ENCODE results near the gene ARHGEF9. TPM values are rescaled to one million over a fixed set of nuclear protein-coding genes. Genes with fewer than 3 reads are reported as not detected.

The ARHGEF9 gene
- polyA plus RNA-seq, 1 donor (not counting 4 experiments of a cell fraction or from before 2014, with no cell fraction given): 16.0 TPM

DNA sequence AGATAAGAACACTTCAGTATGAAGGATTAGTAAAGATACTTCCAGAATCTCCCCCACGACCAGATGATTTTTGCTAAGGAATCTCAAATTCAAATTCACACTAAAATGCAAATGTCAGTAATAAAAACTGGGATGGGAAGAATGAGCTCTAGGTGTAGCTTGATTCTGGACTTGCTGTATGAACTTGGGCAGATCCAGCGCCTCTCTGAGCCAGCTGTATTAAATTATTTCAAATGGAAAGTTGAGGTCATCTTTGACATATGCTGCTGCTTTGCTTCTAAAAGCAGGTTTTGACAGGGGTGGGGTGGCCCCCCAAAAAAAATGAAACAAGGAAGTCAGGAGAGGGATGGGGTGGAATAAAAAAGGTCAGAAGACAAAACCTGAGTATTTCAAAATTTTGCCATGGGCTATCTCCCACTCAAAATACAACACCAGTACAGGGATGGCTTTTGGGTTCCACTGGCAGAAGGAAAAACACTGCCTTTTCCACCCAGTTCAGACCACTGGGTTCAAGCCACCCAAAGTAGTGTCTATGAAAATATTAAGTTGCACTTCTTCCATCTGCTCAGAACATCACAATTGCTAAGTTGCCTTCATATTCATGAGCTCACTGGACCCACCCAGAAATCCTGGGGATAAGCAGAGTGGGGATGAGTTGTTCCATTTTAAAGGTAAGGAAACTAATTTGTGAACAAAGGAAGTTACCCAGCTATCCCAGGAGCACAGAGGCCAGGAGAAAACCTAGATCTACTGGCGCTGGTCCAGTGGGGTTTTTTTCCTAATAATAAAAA, 47.7 kb downstream of the ARHGEF9 start:
- H3K4me3 ChIP-seq (ENCODE audit: control insufficient read depth in 2 of 3, extremely low read depth in 1 of 3, insufficient read depth in 2 of 3, low read depth in 1 of 3, low read length in 3 of 3): no peak overlapping the region
- no peaks in the 10 kb centered on the region for H3K79me2 ChIP-seq (ENCODE audit: control insufficient read depth, insufficient read depth, low read length)
- DNase-seq (ENCODE audit: low read depth, low spot score) (no peak), FAIRE-seq (no peak)
- H3K4me1 ChIP-seq (ENCODE audit: control insufficient read depth, extremely low read depth, insufficient read depth, low read length): no peaks in the 10 kb centered on the region
- H3K36me3 ChIP-seq (ENCODE audit: control insufficient read depth in 2 of 2, extremely low read depth in 1 of 2, insufficient read depth in 2 of 2, low read length in 2 of 2): no peaks in the 10 kb centered on the region
- H3K27ac ChIP-seq (ENCODE audit: control insufficient read depth, insufficient read depth, low read length): no peak overlapping the region
- H3K27me3 ChIP-seq (ENCODE audit: control insufficient read depth, extremely low read depth, insufficient read depth, low read length): no peaks in the 10 kb centered on the region
- H3K9me3 ChIP-seq (ENCODE audit: control insufficient read depth, low read depth, low read length): no peaks in the 10 kb centered on the region
- no peaks in the 10 kb centered on the region for H4K20me1 ChIP-seq (ENCODE audit: control insufficient read depth, extremely low read depth, insufficient read depth, low read length)
- dilution Hi-C loops (cut with MboI; ENCODE audit: extremely low pct_ligation_motif_present, low sequenced_read_pairs): no loop called here
- no peaks in the 10 kb centered on the region for H3K9me1 ChIP-seq (ENCODE audit: control insufficient read depth, extremely low read depth, insufficient read depth, low read length)
- H3K9ac ChIP-seq (ENCODE audit: control insufficient read depth, extremely low read depth, insufficient read depth, low read length): no peak overlapping the region
- TF ChIP-seq EZH2 (IDR thresholded peaks at IDR 0.05; ENCODE audit: low read length): no peak
- TF ChIP-seq, protein P1, sequence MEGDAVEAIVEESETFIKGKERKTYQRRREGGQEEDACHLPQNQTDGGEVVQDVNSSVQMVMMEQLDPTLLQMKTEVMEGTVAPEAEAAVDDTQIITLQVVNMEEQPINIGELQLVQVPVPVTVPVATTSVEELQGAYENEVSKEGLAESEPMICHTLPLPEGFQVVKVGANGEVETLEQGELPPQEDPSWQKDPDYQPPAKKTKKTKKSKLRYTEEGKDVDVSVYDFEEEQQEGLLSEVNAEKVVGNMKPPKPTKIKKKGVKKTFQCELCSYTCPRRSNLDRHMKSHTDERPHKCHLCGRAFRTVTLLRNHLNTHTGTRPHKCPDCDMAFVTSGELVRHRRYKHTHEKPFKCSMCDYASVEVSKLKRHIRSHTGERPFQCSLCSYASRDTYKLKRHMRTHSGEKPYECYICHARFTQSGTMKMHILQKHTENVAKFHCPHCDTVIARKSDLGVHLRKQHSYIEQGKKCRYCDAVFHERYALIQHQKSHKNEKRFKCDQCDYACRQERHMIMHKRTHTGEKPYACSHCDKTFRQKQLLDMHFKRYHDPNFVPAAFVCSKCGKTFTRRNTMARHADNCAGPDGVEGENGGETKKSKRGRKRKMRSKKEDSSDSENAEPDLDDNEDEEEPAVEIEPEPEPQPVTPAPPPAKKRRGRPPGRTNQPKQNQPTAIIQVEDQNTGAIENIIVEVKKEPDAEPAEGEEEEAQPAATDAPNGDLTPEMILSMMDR (optimal IDR thresholded peaks at IDR 0.05 in 1 of 3, IDR thresholded peaks at IDR 0.05 in 1 of 3, conservative IDR thresholded peaks at IDR 0.05 in 1 of 3; ENCODE audit: extremely low read depth in 1 of 3, insufficient read depth in 2 of 3, low read length in 3 of 3): no peak
- no peak overlapping the region for H3K4me2 ChIP-seq (ENCODE audit: control insufficient read depth, extremely low read depth, insufficient read depth, low read depth, low read length)
- no peak overlapping the region for H2AFZ ChIP-seq (ENCODE audit: control insufficient read depth, low read length)

DNA sequence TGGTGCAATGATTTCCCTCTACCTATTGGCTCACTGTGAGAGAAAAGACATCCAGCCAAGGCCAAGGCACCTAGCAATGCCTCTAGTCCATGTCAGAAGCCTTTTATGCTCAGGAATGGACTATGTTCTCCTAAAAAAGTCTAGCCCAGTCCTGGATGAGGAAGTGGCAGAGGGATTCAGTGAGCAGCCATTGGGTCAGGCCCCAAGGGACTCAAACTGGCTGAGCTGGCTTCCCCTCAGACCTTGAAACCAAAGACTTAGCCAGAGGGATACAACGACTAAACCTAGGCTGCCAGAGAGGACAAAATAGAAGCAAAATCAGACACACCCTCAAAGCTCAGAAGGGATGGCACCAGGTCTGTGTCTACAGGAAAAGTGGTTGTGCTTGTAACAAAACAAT, 49.1 kb downstream of the ARHGEF9 start:
- Histone ChIP-seq H2AFZ (ENCODE audit: control insufficient read depth, low read length) (no peak overlapping the region), H3K36me3 (ENCODE audit: control insufficient read depth in 2 of 2, extremely low read depth in 1 of 2, insufficient read depth in 2 of 2, low read length in 2 of 2) (no peaks in the 10 kb centered on the region), H3K79me2 (ENCODE audit: control insufficient read depth, insufficient read depth, low read length) (no peaks in the 10 kb centered on the region), H3K4me2 (ENCODE audit: control insufficient read depth, extremely low read depth, insufficient read depth, low read depth, low read length) (no peak overlapping the region), H3K27ac (ENCODE audit: control insufficient read depth, insufficient read depth, low read length) (no peak overlapping the region), H3K9me3 (ENCODE audit: control insufficient read depth, low read depth, low read length) (no peaks in the 10 kb centered on the region), H3K9me1 (ENCODE audit: control insufficient read depth, extremely low read depth, insufficient read depth, low read length) (no peaks in the 10 kb centered on the region), H3K27me3 (ENCODE audit: control insufficient read depth, extremely low read depth, insufficient read depth, low read length) (no peaks in the 10 kb centered on the region), H3K4me1 (ENCODE audit: control insufficient read depth, extremely low read depth, insufficient read depth, low read length) (no peaks in the 10 kb centered on the region), H3K9ac (ENCODE audit: control insufficient read depth, extremely low read depth, insufficient read depth, low read length) (no peak overlapping the region), H4K20me1 (ENCODE audit: control insufficient read depth, extremely low read depth, insufficient read depth, low read length) (no peaks in the 10 kb centered on the region), H3K4me3 (ENCODE audit: control insufficient read depth in 2 of 3, extremely low read depth in 1 of 3, insufficient read depth in 2 of 3, low read depth in 1 of 3, low read length in 3 of 3) (no peak overlapping the region)
- DNase-seq (ENCODE audit: low read depth, low spot score) (no peak), FAIRE-seq (no peak)
- TF ChIP-seq, protein P1 (optimal IDR thresholded peaks at IDR 0.05 in 1 of 3, IDR thresholded peaks at IDR 0.05 in 1 of 3, conservative IDR thresholded peaks at IDR 0.05 in 1 of 3; ENCODE audit: extremely low read depth in 1 of 3, insufficient read depth in 2 of 3, low read length in 3 of 3): no peak
- TF ChIP-seq EZH2 (IDR thresholded peaks at IDR 0.05; ENCODE audit: low read length): no peak
- dilution Hi-C loops (cut with MboI; ENCODE audit: extremely low pct_ligation_motif_present, low sequenced_read_pairs): no loop called here

Measured in keratinocyte (primary cell).